ENCODE measurements around the gene GSE1.

The GSE1 gene

GRCh38 chr16:85632709-85633437 lies 19.8 kb downstream of the GSE1 start:
- Histone ChIP-seq H3K27me3 (replicated peaks; ENCODE audit: control insufficient read depth, insufficient read depth, low read length, poor library complexity, severe bottlenecking) (no peaks in the 10 kb centered on the region), H3K36me3 (ENCODE audit: control insufficient read depth, insufficient read depth, low read length) (peaks cover 5% of the 10 kb centered on the region), H3K27ac (ENCODE audit: insufficient read depth, low read length, poor library complexity, severe bottlenecking) (no peak overlapping the region), H3K9me3 (ENCODE audit: control insufficient read depth, low read length) (peaks cover 6% of the 10 kb centered on the region), H3K4me1 (ENCODE audit: control insufficient read depth, insufficient read depth, low read length, poor library complexity, severe bottlenecking) (no peaks in the 10 kb centered on the region), H3K4me3 (ENCODE audit: insufficient read depth, low read depth, low read length, poor library complexity, severe bottlenecking) (no peak overlapping the region)
- no peak for DNase-seq

- DNase-seq = no peak
- H3K4me1 ChIP-seq (ENCODE audit: control insufficient read depth, insufficient read depth, low read length, poor library complexity, severe bottlenecking) = no peaks in the 10 kb centered on the region
- H3K36me3 ChIP-seq (ENCODE audit: control insufficient read depth, insufficient read depth, low read length) = peaks cover 5% of the 10 kb centered on the region
- H3K4me3 ChIP-seq (ENCODE audit: insufficient read depth, low read depth, low read length, poor library complexity, severe bottlenecking) = no peak overlapping the region
- peaks cover 6% of the 10 kb centered on the region for H3K9me3 ChIP-seq (ENCODE audit: control insufficient read depth, low read length)
- no peak overlapping the region for H3K27ac ChIP-seq (ENCODE audit: insufficient read depth, low read length, poor library complexity, severe bottlenecking)
- no peaks in the 10 kb centered on the region for H3K27me3 ChIP-seq (replicated peaks; ENCODE audit: control insufficient read depth, insufficient read depth, low read length, poor library complexity, severe bottlenecking)
Measured at GRCh38 chr16:85633438-85633743, 20.3 kb downstream of the GSE1 start.

DNA sequence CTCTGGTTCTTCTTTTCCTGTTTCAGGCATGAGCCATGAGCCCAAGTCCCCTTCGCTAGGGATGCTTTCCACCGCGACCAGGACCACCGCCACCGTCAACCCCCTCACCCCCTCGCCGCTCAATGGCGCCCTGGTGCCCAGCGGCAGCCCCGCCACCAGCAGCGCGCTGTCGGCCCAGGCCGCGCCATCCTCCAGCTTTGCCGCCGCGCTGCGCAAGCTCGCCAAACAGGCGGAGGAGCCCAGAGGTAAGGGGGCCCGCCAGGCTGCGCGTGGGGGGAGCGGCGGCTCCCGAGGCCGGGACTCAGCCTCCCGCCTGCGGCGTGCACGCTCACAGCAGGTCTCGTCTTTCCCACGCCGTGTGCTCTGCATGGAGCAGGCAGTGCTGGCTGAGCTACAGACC lies 20.8 kb downstream of the GSE1 start:
- peaks cover 6% of the 10 kb centered on the region for H3K9me3 ChIP-seq (ENCODE audit: control insufficient read depth, low read length)
- H3K4me1 ChIP-seq (ENCODE audit: control insufficient read depth, insufficient read depth, low read length, poor library complexity, severe bottlenecking) = no peaks in the 10 kb centered on the region
- H3K27me3 ChIP-seq (replicated peaks; ENCODE audit: control insufficient read depth, insufficient read depth, low read length, poor library complexity, severe bottlenecking) = no peaks in the 10 kb centered on the region
- DNase-seq = no peak
- no peak overlapping the region for H3K4me3 ChIP-seq (ENCODE audit: insufficient read depth, low read depth, low read length, poor library complexity, severe bottlenecking)
- H3K36me3 ChIP-seq (ENCODE audit: control insufficient read depth, insufficient read depth, low read length) = peaks cover 5% of the 10 kb centered on the region
- no peak overlapping the region for H3K27ac ChIP-seq (ENCODE audit: insufficient read depth, low read length, poor library complexity, severe bottlenecking)

- no peak overlapping the region for H3K27ac ChIP-seq (ENCODE audit: insufficient read depth, low read length, poor library complexity, severe bottlenecking)
- H3K36me3 ChIP-seq (ENCODE audit: control insufficient read depth, insufficient read depth, low read length) = peaks cover 5% of the 10 kb centered on the region
- H3K4me1 ChIP-seq (ENCODE audit: control insufficient read depth, insufficient read depth, low read length, poor library complexity, severe bottlenecking) = no peaks in the 10 kb centered on the region
- H3K9me3 ChIP-seq (ENCODE audit: control insufficient read depth, low read length) = no peaks in the 10 kb centered on the region
- no peak overlapping the region for H3K4me3 ChIP-seq (ENCODE audit: insufficient read depth, low read depth, low read length, poor library complexity, severe bottlenecking)
- no peak for DNase-seq
- no peaks in the 10 kb centered on the region for H3K27me3 ChIP-seq (replicated peaks; ENCODE audit: control insufficient read depth, insufficient read depth, low read length, poor library complexity, severe bottlenecking)
Measured at GRCh38 chr16:85634747-85635544, 21.8 kb downstream of the GSE1 start.

DNA sequence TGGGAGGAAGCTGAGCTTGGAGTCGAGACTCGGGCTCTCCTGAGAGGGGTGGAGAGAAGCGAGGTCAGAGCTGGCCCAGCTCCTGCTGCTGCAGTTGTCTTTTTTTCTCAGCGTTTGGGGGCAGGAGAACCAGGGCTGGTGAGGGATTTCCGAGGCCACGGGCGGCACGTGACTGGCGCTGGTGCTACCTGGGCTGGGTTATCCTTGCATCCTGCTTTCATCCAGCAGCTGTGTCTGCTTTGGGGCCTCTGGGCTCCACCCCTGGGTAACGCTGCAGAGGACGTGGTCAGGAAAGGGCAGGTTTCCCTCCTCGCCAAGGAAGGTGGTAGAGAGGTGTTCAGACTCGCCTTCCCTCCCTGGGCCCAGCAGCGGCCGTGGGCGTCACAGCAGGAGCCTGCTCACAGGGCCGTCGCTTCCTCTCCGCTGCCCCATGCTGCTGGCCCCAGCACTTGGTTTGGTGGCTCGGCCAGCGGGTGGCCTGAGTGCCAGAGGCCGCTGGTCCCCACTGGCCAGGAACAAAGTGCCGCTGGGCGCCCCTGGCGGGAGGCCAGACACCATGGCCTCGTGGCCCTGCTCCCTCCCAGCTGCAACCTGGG lies 22.5 kb downstream of the GSE1 start:
- no peaks in the 10 kb centered on the region for H3K9me3 ChIP-seq (ENCODE audit: control insufficient read depth, low read length)
- H3K4me1 ChIP-seq (ENCODE audit: control insufficient read depth, insufficient read depth, low read length, poor library complexity, severe bottlenecking) = no peaks in the 10 kb centered on the region
- peaks cover 5% of the 10 kb centered on the region for H3K36me3 ChIP-seq (ENCODE audit: control insufficient read depth, insufficient read depth, low read length)
- DNase-seq = no peak
- no peak overlapping the region for H3K27ac ChIP-seq (ENCODE audit: insufficient read depth, low read length, poor library complexity, severe bottlenecking)
- H3K4me3 ChIP-seq (ENCODE audit: insufficient read depth, low read depth, low read length, poor library complexity, severe bottlenecking) = no peak overlapping the region
- no peaks in the 10 kb centered on the region for H3K27me3 ChIP-seq (replicated peaks; ENCODE audit: control insufficient read depth, insufficient read depth, low read length, poor library complexity, severe bottlenecking)

DNA sequence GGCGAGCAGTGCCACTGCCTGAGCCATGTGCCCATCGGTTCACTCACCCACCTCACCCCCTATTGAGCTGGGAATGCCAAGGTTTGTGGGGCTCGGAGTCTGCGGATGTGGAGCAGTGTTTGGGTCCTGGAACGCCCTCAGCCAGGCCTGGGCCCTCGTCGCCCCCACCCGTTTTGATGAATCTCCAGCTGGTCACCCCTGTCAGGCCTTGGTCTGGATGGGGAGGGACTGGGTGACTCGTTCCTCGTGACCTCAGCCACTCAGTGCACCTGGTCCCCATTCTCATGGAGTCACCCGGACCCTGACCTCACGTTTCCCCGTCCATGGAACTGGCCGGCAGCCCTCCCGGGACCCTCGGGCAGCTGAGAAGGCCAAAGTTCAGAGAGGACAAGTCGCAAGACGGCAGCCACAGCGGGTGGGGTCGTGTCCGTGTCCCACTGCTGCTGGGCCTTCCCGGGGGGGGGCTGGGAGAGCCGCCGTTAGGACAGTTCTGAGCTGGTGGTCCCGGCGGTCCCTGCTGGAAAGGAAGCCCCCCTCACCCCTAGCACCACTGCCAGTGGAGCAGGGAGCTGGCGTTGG lies 23.2 kb downstream of the GSE1 start:
- peaks cover 5% of the 10 kb centered on the region for H3K36me3 ChIP-seq (ENCODE audit: control insufficient read depth, insufficient read depth, low read length)
- no peak overlapping the region for H3K27ac ChIP-seq (ENCODE audit: insufficient read depth, low read length, poor library complexity, severe bottlenecking)
- no peaks in the 10 kb centered on the region for H3K4me1 ChIP-seq (ENCODE audit: control insufficient read depth, insufficient read depth, low read length, poor library complexity, severe bottlenecking)
- no peak overlapping the region for H3K4me3 ChIP-seq (ENCODE audit: insufficient read depth, low read depth, low read length, poor library complexity, severe bottlenecking)
- DNase-seq = no peak
- no peaks in the 10 kb centered on the region for H3K27me3 ChIP-seq (replicated peaks; ENCODE audit: control insufficient read depth, insufficient read depth, low read length, poor library complexity, severe bottlenecking)
- no peaks in the 10 kb centered on the region for H3K9me3 ChIP-seq (ENCODE audit: control insufficient read depth, low read length)

GRCh38 chr16:85637061-85637807 lies 24.1 kb downstream of the GSE1 start:
- H3K27me3 ChIP-seq (replicated peaks; ENCODE audit: control insufficient read depth, insufficient read depth, low read length, poor library complexity, severe bottlenecking) = no peaks in the 10 kb centered on the region
- peaks cover 5% of the 10 kb centered on the region for H3K36me3 ChIP-seq (ENCODE audit: control insufficient read depth, insufficient read depth, low read length)
- no peak for DNase-seq
- no peak overlapping the region for H3K27ac ChIP-seq (ENCODE audit: insufficient read depth, low read length, poor library complexity, severe bottlenecking)
- H3K4me3 ChIP-seq (ENCODE audit: insufficient read depth, low read depth, low read length, poor library complexity, severe bottlenecking) = no peak overlapping the region
- H3K4me1 ChIP-seq (ENCODE audit: control insufficient read depth, insufficient read depth, low read length, poor library complexity, severe bottlenecking) = no peaks in the 10 kb centered on the region
- H3K9me3 ChIP-seq (ENCODE audit: control insufficient read depth, low read length) = no peaks in the 10 kb centered on the region

GRCh38 chr16:85637808-85638647 lies 24.9 kb downstream of the GSE1 start:
- Histone ChIP-seq H3K4me1 (ENCODE audit: control insufficient read depth, insufficient read depth, low read length, poor library complexity, severe bottlenecking) (no peaks in the 10 kb centered on the region), H3K36me3 (ENCODE audit: control insufficient read depth, insufficient read depth, low read length) (peaks cover 5% of the 10 kb centered on the region), H3K27me3 (replicated peaks; ENCODE audit: control insufficient read depth, insufficient read depth, low read length, poor library complexity, severe bottlenecking) (no peaks in the 10 kb centered on the region), H3K27ac (ENCODE audit: insufficient read depth, low read length, poor library complexity, severe bottlenecking) (no peak overlapping the region), H3K4me3 (ENCODE audit: insufficient read depth, low read depth, low read length, poor library complexity, severe bottlenecking) (no peak overlapping the region), H3K9me3 (ENCODE audit: control insufficient read depth, low read length) (no peaks in the 10 kb centered on the region)
- DNase-seq = no peak

DNA sequence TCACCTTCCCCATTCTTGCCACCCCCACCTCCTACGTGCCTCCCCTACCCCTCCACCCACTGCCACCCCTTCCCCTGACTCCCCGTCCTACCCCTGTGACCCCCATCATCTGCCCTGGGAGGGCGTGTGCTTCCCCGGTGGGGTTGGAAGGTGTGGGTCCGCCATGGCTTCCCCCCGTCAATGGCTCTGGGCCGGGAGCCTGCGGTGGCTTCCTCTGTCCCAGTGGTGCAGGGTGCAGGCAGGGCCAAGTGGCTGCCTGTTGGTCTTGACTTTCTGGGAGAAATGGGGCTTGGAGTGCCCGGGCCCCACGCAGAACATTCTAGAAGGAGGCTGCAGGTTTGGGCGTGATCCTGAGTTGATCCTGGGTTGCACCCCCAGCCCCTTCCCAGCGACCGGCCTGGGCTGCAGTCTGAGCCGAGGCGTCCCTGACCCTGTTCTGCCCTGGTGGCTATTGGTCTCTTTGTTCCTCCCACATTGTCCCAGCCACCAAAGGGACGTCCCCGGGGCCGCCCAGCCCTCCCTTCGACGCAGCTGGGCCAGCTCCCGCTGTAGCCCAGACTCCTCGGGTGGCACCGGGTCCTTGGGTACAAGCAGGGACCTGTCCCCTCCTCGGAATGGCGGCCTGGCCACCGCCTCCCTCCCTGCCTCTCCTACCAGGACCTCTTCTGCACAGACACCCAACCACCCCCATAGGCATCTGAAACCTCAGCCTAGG lies 25.7 kb downstream of the GSE1 start:
- no peak overlapping the region for H3K27ac ChIP-seq (ENCODE audit: insufficient read depth, low read length, poor library complexity, severe bottlenecking)
- no peaks in the 10 kb centered on the region for H3K27me3 ChIP-seq (replicated peaks; ENCODE audit: control insufficient read depth, insufficient read depth, low read length, poor library complexity, severe bottlenecking)
- H3K9me3 ChIP-seq (ENCODE audit: control insufficient read depth, low read length) = no peaks in the 10 kb centered on the region
- H3K36me3 ChIP-seq (ENCODE audit: control insufficient read depth, insufficient read depth, low read length) = peaks cover 5% of the 10 kb centered on the region
- no peaks in the 10 kb centered on the region for H3K4me1 ChIP-seq (ENCODE audit: control insufficient read depth, insufficient read depth, low read length, poor library complexity, severe bottlenecking)
- no peak for DNase-seq
- H3K4me3 ChIP-seq (ENCODE audit: insufficient read depth, low read depth, low read length, poor library complexity, severe bottlenecking) = no peak overlapping the region

Measured in effector memory CD4-positive, alpha-beta T cell (primary cell).